Psoas muscle (tissue), 8 donors: ENCODE data around the gene CA12. TPM values are rescaled to one million over a fixed set of nuclear protein-coding genes. Genes with fewer than 3 reads are reported as not detected.

Experiments
- ATAC-seq, 4 donors: fragments of 200-7000 bp; cut with Tn5 transposase; one replicate each; pipeline ENCODE4 v1.9.1; 2020; ENCODE audit warnings: moderate library complexity in 3 of 4, mild to moderate bottlenecking in 2 of 4
- DNase-seq, 2 donors: peaks; one replicate each; pipeline ENCODE4 v3.0.0-alpha.2; 2020
- H3K27ac ChIP-seq: fragments of 200-600 bp; one replicate; pipeline ENCODE4 v1.8.0; 2022
- H3K27me3 ChIP-seq, 3 donors: fragments of 200-600 bp in 1 of 3; one replicate each; pipeline versions ENCODE4 v1.6.1 to v1.8.0; 2013 to 2022; ENCODE audit warnings: low read length in 2 of 3, mild to moderate bottlenecking in 2 of 3, moderate library complexity in 1 of 3; ENCODE audit not compliant: insufficient read depth in 3 of 3
- H3K36me3 ChIP-seq, 2 donors: fragments of 200-600 bp in 1 of 2; one replicate each; pipeline versions ENCODE4 v1.6.1 to v1.8.0; 2013 to 2022; ENCODE audit warnings: low read depth in 1 of 2, mild to moderate bottlenecking in 1 of 2, moderate library complexity in 1 of 2; ENCODE audit not compliant: insufficient read depth in 1 of 2
- H3K4me1 ChIP-seq: fragments of 200-600 bp; one replicate; pipeline ENCODE4 v1.8.0; 2022
- H3K4me3 ChIP-seq: fragments of 200-600 bp; one replicate; pipeline ENCODE4 v1.8.0; 2022; ENCODE audit warnings: mild to moderate bottlenecking
- H3K9me3 ChIP-seq: fragments of 200-600 bp; one replicate; pipeline ENCODE4 v1.8.0; 2022
- CTCF ChIP-seq: fragments of 200-600 bp; IDR thresholded peaks from one replicate; pipeline ENCODE4 v1.8.0; 2022; ENCODE audit warnings: antibody characterized with exemption
- WGBS, 3 donors: extraction: QIAGEN DNeasy Blood & Tissue Kit; methylation state at CpG; one replicate each; pipeline versions ENCODE4 v1.1.6 to v1.1.7; 2013; 5-methylcytosine and 5-hydroxymethylcytosine counted together
- intact Hi-C, 2 donors: fragments of 100-400 bp; cut with DNase I; formaldehyde crosslinking; loops; one replicate each; pipeline versions ENCODE4 v1.11.0 to v1.14.2; 2022
- polyA plus RNA-seq, 3 donors: library from polyadenylated mRNA; stranded (reverse); fragments of 200-250 nt; gene quantifications; one replicate each; pipeline ENCODE4 v1.2.3, GENCODE V29; 2013
- total RNA-seq, 4 donors: library from RNA; stranded (reverse); fragmentation: NEBNext Ultra II Directional in 2 of 4; extraction: Animal tissue kit (Norgen Biotek cat#: 25700) in 2 of 4; gene quantifications; one replicate each; pipeline versions ENCODE4 v1.2.1 to v1.2.4, GENCODE V29; 2021 to 2023
- donor health status: healthy with polysubstance abuse.
- donor health status: DM: no; HTN: no; CAD: no; lungs with moderate emphysema.
- donor health status: Bipolar disorder and iron deficiency.
- donor health status: healthy.
- donor health status: DM: yes; HTN: yes; CAD: no.
- donor health status: DM: no; HTN: no; CAD: no.
- donor health status: DM: no; HTN: no; CAD: no.
- donor health status: DM: yes; HTN: yes; CAD: no.

Gene CA12
- total and polyA plus RNA-seq, 7 donors, result 0.01 to 0.25 (median 0.16) TPM

DNA sequence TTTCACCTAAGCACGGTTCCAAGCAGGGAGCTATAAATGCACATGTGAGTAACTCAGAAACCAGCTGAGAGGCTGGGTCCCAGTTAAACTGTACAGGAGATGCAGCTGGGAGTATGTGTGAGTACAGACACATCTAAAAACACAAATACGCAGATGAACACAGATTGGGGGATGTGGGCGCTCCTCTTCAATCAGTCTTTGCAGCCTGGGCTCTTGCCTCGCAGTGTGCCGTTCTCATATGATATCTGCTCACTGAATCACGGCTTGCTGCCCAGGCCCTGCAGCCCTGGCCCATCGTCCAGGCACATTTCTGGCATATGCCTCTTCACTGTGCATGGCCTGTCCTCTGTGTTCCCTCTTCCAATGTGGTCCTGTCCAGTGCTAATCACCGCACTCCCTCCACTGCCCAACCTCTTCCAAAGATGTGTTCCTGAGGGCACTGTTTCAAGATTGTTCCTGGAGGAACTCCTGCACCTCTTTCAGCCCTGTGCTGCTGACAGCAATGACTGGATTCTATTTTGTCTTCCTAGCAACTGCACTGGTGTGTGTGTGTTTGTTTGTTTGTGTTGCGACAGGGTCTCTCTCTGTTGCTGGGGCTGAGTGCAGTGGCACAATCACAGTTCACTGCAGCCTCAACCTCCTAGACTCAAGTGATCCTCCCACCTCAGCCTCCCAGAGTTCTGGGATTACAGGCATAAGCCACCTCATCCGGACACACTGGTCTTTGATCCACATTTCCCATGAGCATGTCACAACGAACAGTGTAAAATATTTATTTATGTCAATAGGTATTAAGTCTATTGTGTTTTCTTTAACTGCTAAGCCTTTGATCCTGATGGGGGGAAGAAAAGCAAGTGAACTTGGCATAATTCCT lies 17.0 kb downstream of the CA12 start:
- no peak for DNase-seq

GRCh38 chr15:63363292-63363691 lies 18.4 kb downstream of the CA12 start:
- Histone ChIP-seq H3K9me3 (no peaks in the 10 kb centered on the region), H3K27me3 (no peaks in the 10 kb centered on the region), H3K27ac (no peak overlapping the region), H3K4me1 (peaks cover 25% of the 10 kb centered on the region), H3K36me3 (no peaks in the 10 kb centered on the region), H3K4me3 (no peak overlapping the region)
- no peak for TF ChIP-seq CTCF
- DNase-seq (no peak), ATAC-seq (no peak)
- intact Hi-C loops, result no loop called here
- 55 to 69% (median 65%) methylated on average over 2 of the region's 2 CpGs for WGBS, 3 donors

More for the DNA sequence above, 17.0 kb downstream of the CA12 start:
- Histone ChIP-seq H3K36me3 (no peaks in the 10 kb centered on the region), H3K9me3 (no peaks in the 10 kb centered on the region), H3K4me1 (peaks cover 25% of the 10 kb centered on the region), H3K27ac (peak overlapping the region; percentile 30), H3K4me3 (no peak overlapping the region), H3K27me3 (no peaks in the 10 kb centered on the region)
- peak; percentile 87 to 95 (median 90) for ATAC-seq
- WGBS, 3 donors, result 45 to 58% (median 48%) methylated on average over 11 of the region's 11 CpGs
- intact Hi-C loops, result no loop called here
- no peak for TF ChIP-seq CTCF

GRCh38 chr15:63362885-63363284 lies 18.8 kb downstream of the CA12 start:
- 82 to 91% (median 83%) methylated on average over 7 of the region's 7 CpGs for WGBS, 3 donors
- intact Hi-C loops, result no loop called here
- no peak for TF ChIP-seq CTCF
- peaks cover 25% of the 10 kb centered on the region for H3K4me1 ChIP-seq
- no peak overlapping the region for H3K27ac ChIP-seq
- H3K9me3 ChIP-seq, result no peaks in the 10 kb centered on the region
- H3K27me3 ChIP-seq, result no peaks in the 10 kb centered on the region
- ATAC-seq (no peak), DNase-seq (no peak)
- H3K36me3 ChIP-seq, result no peaks in the 10 kb centered on the region
- no peak overlapping the region for H3K4me3 ChIP-seq

DNA sequence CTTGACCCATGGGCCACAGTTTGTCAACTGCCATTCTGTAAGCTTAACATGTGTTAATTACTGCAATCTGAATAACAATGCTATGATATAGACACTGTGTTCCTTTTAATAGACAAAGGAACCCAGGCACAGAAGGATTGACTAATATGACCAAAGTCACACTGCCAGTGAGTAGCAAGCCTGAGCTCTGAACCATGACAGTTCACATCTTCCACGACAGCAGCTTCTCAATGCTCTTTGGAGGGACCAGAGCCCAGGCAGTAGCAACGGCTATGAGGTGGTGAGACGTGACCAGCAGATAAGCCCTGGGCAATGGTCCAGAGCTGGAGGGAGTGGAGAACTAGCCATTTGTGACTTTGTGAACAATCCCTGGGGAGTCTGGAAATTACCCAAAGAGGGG lies 19.4 kb downstream of the CA12 start:
- whole genome bisulfite sequencing, 3 donors, result 30 to 54% (median 32%) methylated on average over 3 of the region's 3 CpGs
- no peaks in the 10 kb centered on the region for H3K27me3 ChIP-seq
- H3K4me1 ChIP-seq, result peaks cover 22% of the 10 kb centered on the region
- no peak overlapping the region for H3K27ac ChIP-seq
- no peaks in the 10 kb centered on the region for H3K36me3 ChIP-seq
- DNase-seq, result no peak
- intact Hi-C loops, result no loop called here
- peak in 3 of 4 donors; percentile 9 to 63 (median 48) for ATAC-seq
- TF ChIP-seq CTCF, result no peak
- H3K9me3 ChIP-seq, result no peaks in the 10 kb centered on the region
- no peak overlapping the region for H3K4me3 ChIP-seq
